GM12891 (cell line): Measurements from ENCODE around the gene PTPRN2.

Source experiments
- PAX5 ChIP-seq: IDR thresholded peaks from 2 replicates; pipeline ENCODE4 v1.6.1; 2011; ENCODE audit warnings: low read length, moderate library complexity, mild to moderate bottlenecking; ENCODE audit not compliant: insufficient read depth, severe bottlenecking
- POLR2A ChIP-seq: IDR thresholded peaks from 2 replicates; pipeline ENCODE4 v1.6.1; 2011; ENCODE audit warnings: low read depth, low read length, control low read depth
- POLR2AphosphoS5 ChIP-seq: IDR thresholded peaks from 2 replicates; pipeline ENCODE4 v1.6.1; 2011; ENCODE audit warnings: low read depth, low read length, control low read depth
- POU2F2 ChIP-seq: IDR thresholded peaks from 2 replicates; pipeline ENCODE4 v1.6.1; 2011; ENCODE audit warnings: low read depth, mild to moderate bottlenecking, control low read depth, low read length, moderate library complexity
- SPI1 ChIP-seq: IDR thresholded peaks from 2 replicates; pipeline ENCODE4 v1.6.1; 2011; ENCODE audit warnings: low read depth, low read length, control low read depth
- TAF1 ChIP-seq: IDR thresholded peaks from 2 replicates; pipeline ENCODE4 v1.6.1; 2011; ENCODE audit warnings: low read depth, low read length, control low read depth

DNA sequence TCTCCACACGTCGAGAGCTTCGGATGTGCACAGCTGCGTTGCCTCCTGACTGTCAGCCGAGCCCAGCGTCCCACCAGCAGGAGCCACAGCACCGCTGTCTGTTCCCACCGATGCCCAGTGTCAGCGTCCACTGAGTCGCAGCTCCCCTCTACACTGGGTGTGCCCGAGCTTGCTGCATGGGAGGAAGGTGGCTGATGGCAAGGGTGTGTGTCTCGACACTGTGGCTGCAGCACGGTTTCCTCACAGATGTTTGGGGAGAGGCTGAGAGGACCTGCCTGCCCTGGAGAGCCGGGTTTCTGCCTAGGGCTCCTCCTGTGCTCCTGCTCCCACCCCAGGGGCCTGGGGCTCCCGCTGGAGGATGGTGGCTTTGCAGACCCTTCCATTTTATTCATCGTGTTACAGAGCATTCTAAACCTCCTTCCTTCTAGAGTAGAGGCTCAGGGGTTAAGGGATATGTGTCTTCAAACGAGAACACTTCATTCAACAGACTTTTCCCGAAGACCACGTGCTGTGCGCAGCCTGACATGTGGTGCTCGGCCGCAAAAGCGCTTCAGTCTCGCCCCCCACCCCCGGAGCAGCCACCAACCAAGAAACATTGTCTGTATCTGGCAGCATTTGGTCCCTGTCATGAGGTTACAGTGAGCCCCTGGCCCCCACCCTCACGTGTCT lies 866.0 kb downstream of the PTPRN2 start:
- TF ChIP-seq POLR2A = no peak
- TF ChIP-seq POU2F2 = no peak
- no peak for TF ChIP-seq POLR2AphosphoS5
- no peak for TF ChIP-seq TAF1
- TF ChIP-seq PAX5 = no peak
- no peak for TF ChIP-seq SPI1
